ENCODE data around the gene SMIM43.
"Not testable (repeated sequence)": the region's sequence is repeated elsewhere in the genome, so short reads cannot be mapped to it uniquely, and the experiment has no call there.

Gene SMIM43

GRCh38 chr4:121778991-121779628 lies 14.1 kb upstream of the SMIM43 start:
- no peak for DNase-seq

GRCh38 chr4:121777625-121778024 lies 12.7 kb upstream of the SMIM43 start:
- no peak for DNase-seq

GRCh38 chr4:121776610-121777401 lies 11.8 kb upstream of the SMIM43 start:
- no peak for DNase-seq

- no peak for DNase-seq
Observed at GRCh38 chr4:121773883-121774282, 8.9 kb upstream of the SMIM43 start.

GRCh38 chr4:121771869-121772268 lies 6.9 kb upstream of the SMIM43 start:
- no peak for DNase-seq

- no peak for DNase-seq
Observed at GRCh38 chr4:121769341-121769740, 4.4 kb upstream of the SMIM43 start.

- no peak for DNase-seq
Observed at GRCh38 chr4:121767166-121767565, 2.2 kb upstream of the SMIM43 start.

- DNase-seq = no peak
Observed at GRCh38 chr4:121765971-121766538, 1.1 kb upstream of the SMIM43 start.

- no peak for DNase-seq
Observed at GRCh38 chr4:121765368-121765705, 373 bp upstream of the SMIM43 start.

GRCh38 chr4:121764303-121764701 lies 662 bp downstream of the SMIM43 start:
- no peak for DNase-seq

GRCh38 chr4:121760205-121760604 lies 4.8 kb downstream of the SMIM43 start:
- no peak for DNase-seq

GRCh38 chr4:121758925-121759568 lies 5.9 kb downstream of the SMIM43 start:
- DNase-seq = peak; percentile 11

GRCh38 chr4:121752142-121752541 lies 12.8 kb downstream of the SMIM43 start:
- not testable (repeated sequence) for DNase-seq

- no peak for DNase-seq
Observed at GRCh38 chr4:121749225-121749624, 15.7 kb downstream of the SMIM43 start.

GRCh38 chr4:121742794-121743193 lies 22.2 kb downstream of the SMIM43 start:
- no peak for DNase-seq

GRCh38 chr4:121741751-121742150 lies 23.2 kb downstream of the SMIM43 start:
- DNase-seq = no peak

GRCh38 chr4:121740796-121741409 lies 24.1 kb downstream of the SMIM43 start:
- no peak for DNase-seq

GRCh38 chr4:121739575-121739974 lies 25.4 kb downstream of the SMIM43 start:
- DNase-seq = no peak

- DNase-seq = no peak
Observed at GRCh38 chr4:121738780-121739535, 26.0 kb downstream of the SMIM43 start.

GRCh38 chr4:121737846-121738554 lies 27.0 kb downstream of the SMIM43 start:
- DNase-seq = no peak

GRCh38 chr4:121736735-121737351 lies 28.1 kb downstream of the SMIM43 start:
- peak; percentile 64 for DNase-seq

All from inflammatory macrophage treated with lipopolysaccharide for 4 hours (primary cell).